Activated naive CD4-positive, alpha-beta T cell treated with anti-CD3 and anti-CD28 coated beads for 36 hours (primary cell): Measurements from ENCODE around the gene FEM1A. TPM values are rescaled to one million over a fixed set of nuclear protein-coding genes. Genes with fewer than 3 reads are reported as not detected.
A peak's percentile ranks its signal among the peaks of the same experiment; 100 is the strongest.
"Not testable (repeated sequence)": the region's sequence is repeated elsewhere in the genome, so short reads cannot be mapped to it uniquely, and the experiment has no call there.

Source experiments
- CTCF ChIA-PET: fragments of 350-600 bp; sonication (Branson Sonifier 250); formaldehyde crosslinking; loops from one replicate; lab custom pipeline; 2021; ENCODE audit warnings: antibody characterized with exemption; lab: Charles Lee
- DNase-seq: peaks from one replicate; pipeline ENCODE4 v3.0.0-alpha.2; 2020
- H3K27ac Mint-ChIP-seq: one replicate; pipeline ENCODE4 v1.8.0; 2021; ENCODE audit warnings: mild to moderate bottlenecking, mixed read lengths
- H3K27me3 Mint-ChIP-seq: one replicate; pipeline ENCODE4 v1.8.0; 2021; ENCODE audit warnings: low read depth, mixed read lengths
- H3K36me3 Mint-ChIP-seq: one replicate; pipeline ENCODE4 v1.8.0; 2021; ENCODE audit warnings: low read depth, mixed read lengths
- H3K4me1 Mint-ChIP-seq: one replicate; pipeline ENCODE4 v1.8.0; 2021; ENCODE audit warnings: low read depth, mixed read lengths
- H3K4me3 Mint-ChIP-seq: one replicate; pipeline ENCODE4 v1.8.0; 2021; ENCODE audit warnings: mild to moderate bottlenecking, moderate library complexity, mixed read lengths
- H3K9me3 Mint-ChIP-seq: one replicate; pipeline ENCODE4 v1.8.0; 2021; ENCODE audit warnings: mixed read lengths
- intact Hi-C: fragments of 100-400 bp; cut with micrococcal nuclease; formaldehyde crosslinking; loops from one replicate; pipeline ENCODE4 v1.15.1; 2023
- total RNA-seq, 2 experiments: library from RNA; stranded (reverse); gene quantifications; one replicate each; pipeline ENCODE4 v1.2.3, GENCODE V29; 2021

FEM1A gene
- total RNA-seq, 2 experiments from 2014 or later: 8.1 to 9.1 TPM

- CTCF ChIA-PET: no interaction called here
- intact Hi-C loops: no loop called here
- DNase-seq: no peak
- Mint-ChIP-seq H3K36me3 (no peaks in the 10 kb centered on the region), H3K9me3 (peaks cover 4% of the 10 kb centered on the region), H3K4me1 (no peaks in the 10 kb centered on the region), H3K4me3 (no peak overlapping the region), H3K27me3 (peaks cover 7% of the 10 kb centered on the region), H3K27ac (no peak overlapping the region)
Measured at GRCh38 chr19:4776436-4777211, 14.9 kb upstream of the FEM1A start.

GRCh38 chr19:4778124-4778523, 13.4 kb upstream of the FEM1A start:
- H3K4me3 Mint-ChIP-seq, H3K4me1 Mint-ChIP-seq, DNase-seq, H3K27me3 Mint-ChIP-seq, intact Hi-C loops, H3K27ac Mint-ChIP-seq, H3K9me3 Mint-ChIP-seq, H3K36me3 Mint-ChIP-seq: not testable (repeated sequence)
- CTCF ChIA-PET: interaction anchor here (0.7 kb wide), 1 partner anchor 9 kb away, joined by 3 read pairs; no protein-coding TSS in a partner anchor

DNA sequence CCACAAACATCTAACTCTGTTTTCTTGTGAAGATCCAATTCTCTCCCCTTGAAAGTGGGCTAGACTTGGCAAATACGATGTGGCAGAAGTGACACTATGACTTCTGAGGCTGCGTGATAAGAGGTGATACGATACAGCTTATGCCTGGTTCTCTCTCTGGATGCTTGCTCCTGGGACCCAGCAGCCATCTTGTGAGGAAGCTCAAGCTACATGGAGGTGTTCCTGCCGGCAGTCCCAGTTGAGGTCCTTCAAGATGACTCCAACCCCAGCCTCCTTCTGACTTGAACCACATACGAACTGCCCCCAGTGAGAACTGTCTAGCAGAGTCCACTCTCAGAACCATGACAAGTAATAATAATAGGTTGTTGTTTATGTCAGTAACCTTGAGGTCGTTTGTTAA, 10.7 kb upstream of the FEM1A start:
- Mint-ChIP-seq H3K36me3 (no peaks in the 10 kb centered on the region), H3K4me1 (no peaks in the 10 kb centered on the region), H3K27me3 (peaks cover 9% of the 10 kb centered on the region), H3K4me3 (no peak overlapping the region), H3K9me3 (peaks cover 4% of the 10 kb centered on the region), H3K27ac (no peak overlapping the region)
- DNase-seq: no peak
- CTCF ChIA-PET: no interaction called here
- intact Hi-C loops: no loop called here

DNA sequence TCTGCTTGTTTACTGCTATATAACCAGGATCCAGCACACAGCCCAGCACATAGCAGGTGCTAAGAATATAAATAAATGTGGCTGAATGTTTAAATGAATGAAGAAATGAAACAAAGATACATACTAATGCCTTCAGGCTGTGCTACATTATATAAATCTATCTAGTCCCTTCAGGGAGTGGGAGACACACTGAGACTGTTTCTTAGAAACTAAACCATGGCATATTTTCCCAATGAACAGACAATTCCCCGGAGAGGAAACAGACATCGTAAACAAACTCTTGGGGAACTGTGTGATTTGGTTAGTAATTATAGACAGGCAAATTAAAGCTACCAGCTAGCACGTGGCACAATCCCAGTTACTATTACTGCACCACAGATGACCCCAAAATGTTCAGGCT, 9.7 kb upstream of the FEM1A start:
- peaks cover 4% of the 10 kb centered on the region for H3K9me3 Mint-ChIP-seq
- no peak overlapping the region for H3K4me3 Mint-ChIP-seq
- no peak overlapping the region for H3K27ac Mint-ChIP-seq
- CTCF ChIA-PET: no interaction called here
- H3K4me1 Mint-ChIP-seq: no peaks in the 10 kb centered on the region
- intact Hi-C loops: no loop called here
- no peaks in the 10 kb centered on the region for H3K36me3 Mint-ChIP-seq
- DNase-seq: no peak
- peaks cover 6% of the 10 kb centered on the region for H3K27me3 Mint-ChIP-seq

DNA sequence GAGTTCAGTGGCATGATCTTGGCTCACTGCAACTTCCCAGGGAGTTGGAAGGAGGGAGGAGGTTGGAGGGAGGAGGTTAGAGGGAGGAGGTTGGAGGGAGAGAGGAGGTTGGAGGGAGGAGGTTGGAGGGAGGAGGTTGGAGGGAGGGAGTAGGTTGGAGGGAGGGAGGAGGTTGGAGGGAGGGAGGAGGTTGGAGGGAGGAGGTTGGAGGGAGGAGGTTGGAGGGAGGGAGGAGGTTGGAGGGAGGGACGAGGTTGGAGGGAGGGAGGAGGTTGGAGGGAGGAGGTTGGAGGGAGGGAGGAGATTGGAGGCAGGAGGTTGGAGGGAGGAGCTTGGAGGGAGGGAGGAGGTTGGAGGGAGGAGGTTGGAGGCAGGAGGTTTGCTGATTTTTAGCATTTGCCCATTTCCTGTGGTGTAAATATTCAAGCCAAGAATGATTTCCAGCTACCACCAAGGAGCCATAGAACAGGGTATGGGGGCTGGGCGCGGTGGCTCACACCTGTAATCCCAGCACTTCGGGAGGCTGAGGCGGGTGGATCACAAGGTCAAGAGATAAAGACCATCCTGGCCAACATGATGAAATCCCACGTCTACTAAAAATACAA, 5.0 kb upstream of the FEM1A start:
- CTCF ChIA-PET: interaction anchor here (0.6 kb wide), 1 partner anchor 1171 kb away, joined by 3 read pairs; no protein-coding TSS in a partner anchor
- H3K36me3 Mint-ChIP-seq, H3K4me3 Mint-ChIP-seq, H3K27me3 Mint-ChIP-seq, H3K27ac Mint-ChIP-seq, intact Hi-C loops, H3K4me1 Mint-ChIP-seq, DNase-seq, H3K9me3 Mint-ChIP-seq: not testable (repeated sequence)

DNA sequence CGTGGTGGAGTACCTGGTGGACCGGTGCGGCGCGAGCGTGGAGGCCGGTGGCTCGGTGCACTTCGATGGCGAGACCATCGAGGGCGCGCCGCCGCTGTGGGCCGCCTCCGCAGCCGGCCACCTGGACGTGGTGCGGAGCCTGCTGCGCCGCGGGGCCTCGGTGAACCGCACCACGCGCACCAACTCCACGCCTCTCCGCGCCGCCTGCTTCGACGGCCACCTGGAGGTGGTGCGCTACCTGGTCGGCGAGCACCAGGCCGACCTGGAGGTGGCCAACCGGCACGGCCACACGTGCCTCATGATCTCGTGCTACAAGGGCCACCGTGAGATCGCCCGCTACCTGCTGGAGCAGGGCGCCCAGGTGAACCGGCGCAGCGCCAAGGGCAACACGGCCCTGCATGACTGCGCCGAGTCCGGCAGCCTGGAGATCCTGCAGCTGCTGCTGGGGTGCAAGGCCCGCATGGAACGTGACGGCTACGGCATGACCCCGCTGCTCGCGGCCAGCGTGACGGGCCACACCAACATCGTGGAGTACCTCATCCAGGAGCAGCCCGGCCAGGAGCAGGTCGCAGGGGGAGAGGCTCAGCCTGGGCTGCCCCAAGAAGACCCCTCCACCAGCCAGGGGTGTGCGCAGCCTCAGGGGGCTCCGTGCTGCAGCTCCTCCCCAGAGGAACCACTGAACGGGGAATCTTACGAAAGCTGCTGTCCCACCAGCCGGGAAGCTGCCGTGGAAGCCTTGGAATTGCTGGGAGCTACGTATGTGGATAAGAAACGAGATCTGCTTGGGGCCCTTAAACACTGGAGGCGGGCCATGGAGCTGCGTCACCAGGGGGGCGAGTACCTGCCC, 708 bp downstream of the FEM1A start:
- intact Hi-C loops: loop anchor here (5.0 to 10.0 kb wide), 3 partner anchors 237 to 390 kb away; partner anchors contain the start of genes CHAF1A, SEMA6B, SH3GL1 and UBXN6
- peaks cover 27% of the 10 kb centered on the region for H3K36me3 Mint-ChIP-seq
- DNase-seq: not testable (repeated sequence)

DNA sequence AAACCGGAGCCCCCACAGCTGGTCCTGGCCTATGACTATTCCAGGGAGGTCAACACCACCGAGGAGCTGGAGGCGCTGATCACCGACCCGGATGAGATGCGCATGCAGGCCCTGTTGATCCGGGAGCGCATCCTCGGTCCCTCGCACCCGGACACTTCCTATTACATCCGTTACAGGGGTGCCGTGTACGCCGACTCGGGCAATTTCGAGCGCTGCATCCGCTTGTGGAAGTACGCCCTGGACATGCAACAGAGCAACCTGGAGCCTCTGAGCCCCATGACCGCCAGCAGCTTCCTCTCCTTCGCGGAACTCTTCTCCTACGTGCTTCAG, 1.3 kb downstream of the FEM1A start:
- not testable (repeated sequence) for H3K9me3 Mint-ChIP-seq, DNase-seq, H3K27me3 Mint-ChIP-seq
- Mint-ChIP-seq H3K4me1 (peaks cover 44% of the 10 kb centered on the region), H3K27ac (peak overlapping the region; percentile 13), H3K4me3 (peak overlapping the region; percentile 80), H3K36me3 (peaks cover 27% of the 10 kb centered on the region)
- intact Hi-C loops: loop anchor here (5.0 to 10.0 kb wide), 3 partner anchors 238 to 391 kb away; partner anchors contain the start of genes CHAF1A, SEMA6B, SH3GL1 and UBXN6
- CTCF ChIA-PET: interaction anchor here (0.6 to 4.0 kb wide), 4 partner anchors 8 to 69 kb away, joined by 3 to 32 read pairs (median 6); partner anchors contain the start of gene DPP9

More for the DNA sequence above, 708 bp downstream of the FEM1A start:
- Mint-ChIP-seq H3K4me1 (peaks cover 44% of the 10 kb centered on the region), H3K4me3 (peak overlapping the region; percentile 80), H3K27ac (peak overlapping the region; percentile 88)
- CTCF ChIA-PET: interaction anchor here (0.6 to 4.0 kb wide), 8 partner anchors 8 to 805 kb away, joined by 3 to 34 read pairs (median 6); partner anchors contain the start of gene DPP9
- not testable (repeated sequence) for H3K9me3 Mint-ChIP-seq, H3K27me3 Mint-ChIP-seq

DNA sequence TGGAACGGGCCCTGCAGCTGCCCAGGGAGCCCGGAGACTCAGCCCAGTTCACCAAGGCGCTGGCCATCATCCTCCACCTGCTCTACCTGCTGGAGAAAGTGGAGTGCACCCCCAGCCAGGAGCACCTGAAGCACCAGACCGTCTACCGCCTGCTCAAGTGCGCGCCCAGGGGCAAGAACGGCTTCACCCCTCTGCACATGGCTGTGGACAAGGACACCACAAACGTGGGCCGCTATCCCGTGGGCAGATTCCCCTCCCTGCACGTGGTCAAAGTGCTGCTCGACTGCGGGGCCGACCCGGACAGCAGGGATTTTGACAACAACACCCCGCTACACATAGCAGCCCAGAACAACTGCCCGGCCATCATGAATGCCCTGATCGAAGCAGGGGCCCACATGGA, 1.7 kb downstream of the FEM1A start:
- Mint-ChIP-seq H3K36me3 (peaks cover 27% of the 10 kb centered on the region), H3K27ac (peak overlapping the region; percentile 13), H3K4me1 (peaks cover 44% of the 10 kb centered on the region), H3K4me3 (peak overlapping the region; percentile 80)
- DNase-seq, H3K27me3 Mint-ChIP-seq, H3K9me3 Mint-ChIP-seq: not testable (repeated sequence)
- CTCF ChIA-PET: interaction anchor here (4.0 kb wide), 1 partner anchor 60 kb away, joined by 32 read pairs; no protein-coding TSS in a partner anchor
- intact Hi-C loops: loop anchor here (5.0 to 10.0 kb wide), 3 partner anchors 238 to 391 kb away; partner anchors contain the start of genes CHAF1A, SEMA6B, SH3GL1 and UBXN6

- intact Hi-C loops: loop anchor here (5.0 to 10.0 kb wide), 3 partner anchors 240 to 393 kb away; partner anchors contain the start of genes CHAF1A, SEMA6B, SH3GL1 and UBXN6
Measured at GRCh38 chr19:4794971-4795370, 3.4 kb downstream of the FEM1A start.

DNA sequence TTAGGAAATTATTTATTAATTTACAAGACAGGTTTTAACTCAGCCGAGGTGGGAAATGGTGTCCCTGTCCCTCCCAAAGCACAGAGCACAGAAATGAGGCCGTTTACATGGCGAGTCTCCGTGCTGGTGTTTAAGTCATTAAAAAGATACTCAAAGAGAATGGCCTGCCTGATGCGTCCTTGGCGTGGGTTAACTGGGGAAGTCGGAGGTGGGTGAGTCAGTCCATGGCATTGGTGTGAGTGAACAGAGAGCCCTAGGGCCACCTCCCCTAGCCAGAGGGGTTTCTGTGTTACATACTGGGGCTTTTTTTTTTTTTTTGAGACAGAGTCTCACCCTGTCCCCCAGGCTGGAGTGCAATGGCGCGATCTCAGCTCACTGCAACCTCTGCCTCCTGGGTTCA, 3.9 kb downstream of the FEM1A start:
- H3K4me1 Mint-ChIP-seq: peaks cover 44% of the 10 kb centered on the region
- H3K27ac Mint-ChIP-seq: peak overlapping the region; percentile 17
- CTCF ChIA-PET: no interaction called here
- H3K9me3 Mint-ChIP-seq: no peaks in the 10 kb centered on the region
- intact Hi-C loops: loop anchor here (10.0 kb wide), 1 partner anchor 241 kb away; the partner anchor contains the start of gene SEMA6B
- peaks cover 27% of the 10 kb centered on the region for H3K36me3 Mint-ChIP-seq
- DNase-seq: no peak
- no peak overlapping the region for H3K4me3 Mint-ChIP-seq
- no peaks in the 10 kb centered on the region for H3K27me3 Mint-ChIP-seq

More at GRCh38 chr19:4794971-4795370, 3.4 kb downstream of the FEM1A start:
- H3K9me3 Mint-ChIP-seq: no peaks in the 10 kb centered on the region
- CTCF ChIA-PET: no interaction called here
- no peaks in the 10 kb centered on the region for H3K27me3 Mint-ChIP-seq
- H3K36me3 Mint-ChIP-seq: peaks cover 27% of the 10 kb centered on the region
- no peak for DNase-seq
- H3K27ac Mint-ChIP-seq: no peak overlapping the region
- no peak overlapping the region for H3K4me3 Mint-ChIP-seq
- H3K4me1 Mint-ChIP-seq: peaks cover 44% of the 10 kb centered on the region

GRCh38 chr19:4800591-4801081, 9.1 kb downstream of the FEM1A start:
- Mint-ChIP-seq H3K27ac (no peak overlapping the region), H3K36me3 (peaks cover 6% of the 10 kb centered on the region), H3K9me3 (no peaks in the 10 kb centered on the region), H3K4me1 (peaks cover 13% of the 10 kb centered on the region), H3K4me3 (no peak overlapping the region), H3K27me3 (no peaks in the 10 kb centered on the region)
- CTCF ChIA-PET: interaction anchor here (0.6 to 2.6 kb wide), 3 partner anchors 9 to 230 kb away, joined by 3 to 15 read pairs (median 4); no protein-coding TSS in a partner anchor
- intact Hi-C loops: no loop called here
- no peak for DNase-seq
